SK-N-SH (cell line): ENCODE results near the gene TBCEL. TPM values are rescaled to one million over a fixed set of nuclear protein-coding genes. Genes with fewer than 3 reads are reported as not detected.

Experiments
- CTCF ChIA-PET: fragments of 300-600, 350-600 bp; formaldehyde crosslinking; extraction: SDS; loops from one replicate; lab custom pipeline; 2021; lab: Yijun Ruan, JAX
- POLR2A ChIA-PET: fragments of 350-600 bp; sonication (Branson Sonifier 250); formaldehyde crosslinking; extraction: SDS; loops from one replicate; lab custom pipeline; 2020; ENCODE audit warnings: antibody characterized with exemption, inconsistent platforms; lab: Yijun Ruan, JAX
- DNase-seq: peaks from one replicate; pipeline ENCODE4 v3.0.0; 2012
- H2AFZ ChIP-seq: fragments of 200-600 bp; sonication (generic); 2 replicates; pipeline ENCODE4 v1.8.1; 2016; ENCODE audit warnings: antibody characterized with exemption, mild to moderate bottlenecking, low read depth
- H3F3A ChIP-seq: fragments of 200-600 bp; sonication (generic); replicated peaks from 2 replicates; pipeline ENCODE3; 2016; ENCODE audit warnings: antibody characterized with exemption, mild to moderate bottlenecking; ENCODE audit not compliant: insufficient read depth
- H3K27ac ChIP-seq, 2 experiments: fragments of 200-500 bp in 1 of 2; fragments of 200-600 bp in 1 of 2; sonication (Bioruptor generic) in 1 of 2; sonication (generic), shearing (Covaris generic) in 1 of 2; 2 replicates each; pipeline versions ENCODE4 v1.5.1 to v1.6.1; 2014 to 2016; ENCODE audit warnings: low read depth in 2 of 2, inconsistent platforms in 1 of 2, low read length in 1 of 2, mild to moderate bottlenecking in 1 of 2, mixed read lengths in 1 of 2
- H3K27me3 ChIP-seq: fragments of 200-600 bp; sonication (generic), shearing (Covaris generic); 2 replicates; pipeline ENCODE4 v1.6.1; 2016; ENCODE audit warnings: mixed run types; ENCODE audit not compliant: insufficient read depth
- H3K36me3 ChIP-seq, 2 experiments: fragments of 200-500 bp in 1 of 2; fragments of 200-600 bp in 1 of 2; sonication (Bioruptor generic) in 1 of 2; sonication (generic) in 1 of 2; replicated peaks in 1 of 2; 2 replicates each; pipeline versions ENCODE3 to v1.5.1; 2014 to 2016; ENCODE audit warnings: low read length in 1 of 2, mild to moderate bottlenecking in 1 of 2; ENCODE audit not compliant: insufficient read depth in 2 of 2, control insufficient read depth in 1 of 2
- H3K4me1 ChIP-seq, 2 experiments: fragments of 200-500 bp in 1 of 2; fragments of 200-600 bp in 1 of 2; sonication (Bioruptor generic) in 1 of 2; sonication (generic), shearing (Covaris generic) in 1 of 2; 2 replicates each; pipeline versions ENCODE4 v1.5.1 to v1.6.1; 2014 to 2016; ENCODE audit warnings: low read depth in 1 of 2, low read length in 1 of 2, mixed run types in 1 of 2; ENCODE audit not compliant: insufficient read depth in 2 of 2, control insufficient read depth in 1 of 2
- H3K4me2 ChIP-seq: fragments of 200-600 bp; sonication (generic), shearing (Covaris generic); 2 replicates; pipeline ENCODE4 v1.6.1; 2017; ENCODE audit warnings: mixed run types
- H3K4me3 ChIP-seq, 2 experiments: fragments of 200-500 bp in 1 of 2; fragments of 200-600 bp in 1 of 2; sonication (Bioruptor generic) in 1 of 2; sonication (generic), shearing (Covaris generic) in 1 of 2; 2 replicates each; pipeline versions ENCODE4 v1.5.1 to v1.8.1; 2014 to 2016; ENCODE audit warnings: low read depth in 2 of 2, inconsistent platforms in 1 of 2, low read length in 1 of 2, mild to moderate bottlenecking in 1 of 2, mixed read lengths in 1 of 2, moderate library complexity in 1 of 2
- H3K79me2 ChIP-seq: fragments of 200-600 bp; sonication (generic); 2 replicates; pipeline ENCODE4 v1.8.1; 2017; ENCODE audit warnings: mild to moderate bottlenecking; ENCODE audit not compliant: insufficient read depth
- H3K9ac ChIP-seq: fragments of 200-600 bp; sonication (generic); 2 replicates; pipeline ENCODE4 v1.6.1; 2017; ENCODE audit warnings: mixed run types
- H3K9me2 ChIP-seq: fragments of 200-600 bp; sonication (generic); 2 replicates; pipeline ENCODE4 v1.6.1; 2017; ENCODE audit warnings: mixed run types
- H3K9me3 ChIP-seq: fragments of 200-600 bp; sonication (generic); 2 replicates; pipeline ENCODE4 v1.6.1; 2017; ENCODE audit warnings: mixed run types, mild to moderate bottlenecking, moderate library complexity
- H4K20me1 ChIP-seq: fragments of 200-600 bp; sonication (generic); 2 replicates; pipeline ENCODE4 v1.6.1; 2017; ENCODE audit warnings: mild to moderate bottlenecking, mixed run types; ENCODE audit not compliant: insufficient read depth
- CTCF ChIP-seq: fragments of 200-600 bp; sonication (generic); IDR thresholded peaks from 2 replicates; pipeline ENCODE4 v1.6.1; 2017; ENCODE audit warnings: antibody characterized with exemption, mild to moderate bottlenecking, moderate library complexity
- FOSL2 ChIP-seq: IDR thresholded peaks from 2 replicates; pipeline ENCODE4 v1.4.0; 2012; ENCODE audit warnings: low read depth, mild to moderate bottlenecking, moderate library complexity, borderline replicate concordance
- FOXJ3 ChIP-seq: sonication (generic); formaldehyde crosslinking; IDR thresholded peaks from 2 replicates; pipeline ENCODE4 v1.5.1; 2020; ENCODE audit warnings: mild to moderate bottlenecking, missing genetic modification reagents
- FOXM1 ChIP-seq: IDR thresholded peaks from 2 replicates; pipeline ENCODE4 v1.4.0; 2012; ENCODE audit warnings: low read depth, mild to moderate bottlenecking
- GABPA ChIP-seq: IDR thresholded peaks from 2 replicates; pipeline ENCODE4 v1.4.0; 2012; ENCODE audit warnings: low read depth, mild to moderate bottlenecking
- GATA2 ChIP-seq: sonication (generic); formaldehyde crosslinking; IDR thresholded peaks from 2 replicates; pipeline ENCODE4 v1.5.0; 2020; ENCODE audit warnings: mild to moderate bottlenecking, missing genetic modification reagents
- IRF3 ChIP-seq: fragments of 150-350 bp; IDR thresholded peaks from 2 replicates; pipeline ENCODE4 v1.6.1; 2016; ENCODE audit warnings: mild to moderate bottlenecking, low read depth, low read length
- MAX ChIP-seq: IDR thresholded peaks from 2 replicates; pipeline ENCODE4 v1.4.0; 2012; ENCODE audit warnings: low read depth
- MEF2A ChIP-seq: IDR thresholded peaks from 2 replicates; pipeline ENCODE4 v1.4.0; 2012; ENCODE audit warnings: low read depth, borderline replicate concordance
- NFIC ChIP-seq: IDR thresholded peaks from 2 replicates; pipeline ENCODE4 v1.4.0; 2012; ENCODE audit warnings: borderline replicate concordance
- RAD21 ChIP-seq: IDR thresholded peaks from 2 replicates; pipeline ENCODE4 v1.6.1; 2012; ENCODE audit warnings: mild to moderate bottlenecking, low read length
- RCOR1 ChIP-seq: fragments of 150-350 bp; IDR thresholded peaks from 2 replicates; pipeline ENCODE4 v1.6.1; 2017; ENCODE audit warnings: antibody characterized with exemption, low read length
- RXRA ChIP-seq: IDR thresholded peaks from 2 replicates; pipeline ENCODE4 v1.4.0; 2012; ENCODE audit warnings: low read depth, mild to moderate bottlenecking, borderline replicate concordance
- SMC3 ChIP-seq: IDR thresholded peaks from 2 replicates; pipeline ENCODE4 v1.6.1; 2012; ENCODE audit warnings: low read depth, low read length, improper control_type of control experiment
- TAF1 ChIP-seq: IDR thresholded peaks from 2 replicates; pipeline ENCODE4 v1.6.1; 2012; ENCODE audit warnings: low read depth, mild to moderate bottlenecking, low read length, moderate library complexity, borderline replicate concordance
- WGBS: methylation state at CpG from one replicate; pipeline ENCODE4 v1.1.6; 2017; ENCODE audit warnings: low lambda C conversion rate; 5-methylcytosine and 5-hydroxymethylcytosine counted together
- polyA plus RNA-seq, 3 experiments: library from polyadenylated mRNA; depleted of rRNA; stranded (reverse); fragments of >200 nt; gene quantifications; 2 replicates each; pipeline ENCODE4 v1.2.3, GENCODE V29; 2012
- TF ChIP-seq, protein P1 (sequence below): fragments of 150-350 bp; IDR thresholded peaks from 2 replicates; pipeline ENCODE4 v1.6.1; 2017; ENCODE audit warnings: antibody characterized with exemption, low read length, low read depth, borderline replicate concordance
- TF ChIP-seq, protein P2 (sequence below): IDR thresholded peaks from 2 replicates; pipeline ENCODE4 v1.4.0; 2012; ENCODE audit warnings: low read depth, borderline replicate concordance

Gene TBCEL
- polyA plus RNA-seq, 1 of the 3 experiments (the other 2 are of a cell fraction) = 5.9 TPM

DNA sequence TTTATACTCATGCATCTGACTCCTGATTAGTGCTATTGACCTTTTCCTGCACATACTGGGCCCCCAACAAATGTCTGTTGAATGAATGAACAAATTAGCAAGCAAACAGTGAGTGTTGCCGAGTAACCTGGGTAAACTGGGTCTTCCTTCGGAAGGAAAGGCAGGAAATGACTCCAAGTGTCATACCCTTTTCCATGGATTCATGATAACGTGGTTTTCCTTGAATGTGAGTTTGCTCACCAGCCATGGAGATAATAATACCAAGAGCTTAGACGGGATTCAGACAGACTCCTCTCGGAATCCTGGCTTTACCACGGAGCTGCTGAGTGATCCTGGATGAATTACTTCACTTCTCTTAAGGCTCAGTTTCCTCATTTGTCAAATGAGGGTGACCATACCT is 93.9 kb downstream of the TBCEL start:
- no peak overlapping the region for H2AFZ ChIP-seq
- ChIA-PET POLR2A (no interaction called here), CTCF (interaction anchor here (4.9 kb wide), 1 partner anchor 77 kb away, joined by 33 read pairs; no protein-coding TSS in a partner anchor)
- no peaks in the 10 kb centered on the region for H3F3A ChIP-seq
- no peaks in the 10 kb centered on the region for H3K79me2 ChIP-seq
- no peaks in the 10 kb centered on the region for H3K27me3 ChIP-seq
- no peaks in the 10 kb centered on the region for H4K20me1 ChIP-seq
- no peak overlapping the region for H3K4me3 ChIP-seq
- no peak overlapping the region for H3K9ac ChIP-seq
- H3K27ac ChIP-seq = no peak overlapping the region
- no peaks in the 10 kb centered on the region for H3K36me3 ChIP-seq
- H3K4me2 ChIP-seq = no peak overlapping the region
- no peaks in the 10 kb centered on the region for H3K9me3 ChIP-seq
- no peak for DNase-seq
- 20% methylated on average over 6 of the region's 6 CpGs for WGBS
- H3K9me2 ChIP-seq = no peaks in the 10 kb centered on the region
- TF ChIP-seq TAF1 (no peak), FOSL2 (no peak), GATA2 (CRISPR knock-in tag) (no peak), SMC3 (no peak), RCOR1 (no peak), GABPA (no peak), RXRA (no peak), FOXM1 (no peak), MEF2A (no peak), NFIC (no peak), FOXJ3 (CRISPR knock-in tag) (no peak), MAX (no peak), CTCF (no peak)
- H3K4me1 ChIP-seq = no peaks in the 10 kb centered on the region; a peak in 1 of 4 replicates

GRCh38 chr11:121119440-121119839 is 95.5 kb downstream of the TBCEL start:
- TF ChIP-seq MAX (no peak), RAD21 (peak; percentile 21; the same call in 1 of the 2 replicates), SMC3 (no peak), IRF3 (no peak)
- TF ChIP-seq, protein P1, sequence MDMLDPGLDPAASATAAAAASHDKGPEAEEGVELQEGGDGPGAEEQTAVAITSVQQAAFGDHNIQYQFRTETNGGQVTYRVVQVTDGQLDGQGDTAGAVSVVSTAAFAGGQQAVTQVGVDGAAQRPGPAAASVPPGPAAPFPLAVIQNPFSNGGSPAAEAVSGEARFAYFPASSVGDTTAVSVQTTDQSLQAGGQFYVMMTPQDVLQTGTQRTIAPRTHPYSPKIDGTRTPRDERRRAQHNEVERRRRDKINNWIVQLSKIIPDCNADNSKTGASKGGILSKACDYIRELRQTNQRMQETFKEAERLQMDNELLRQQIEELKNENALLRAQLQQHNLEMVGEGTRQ = no peak
- TF ChIP-seq, protein P2, sequence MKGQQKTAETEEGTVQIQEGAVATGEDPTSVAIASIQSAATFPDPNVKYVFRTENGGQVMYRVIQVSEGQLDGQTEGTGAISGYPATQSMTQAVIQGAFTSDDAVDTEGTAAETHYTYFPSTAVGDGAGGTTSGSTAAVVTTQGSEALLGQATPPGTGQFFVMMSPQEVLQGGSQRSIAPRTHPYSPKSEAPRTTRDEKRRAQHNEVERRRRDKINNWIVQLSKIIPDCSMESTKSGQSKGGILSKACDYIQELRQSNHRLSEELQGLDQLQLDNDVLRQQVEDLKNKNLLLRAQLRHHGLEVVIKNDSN = no peak
- TF ChIP-seq, all 33 proteins: peak for 1
- 60% methylated on average over 1 of the region's 1 CpG for WGBS
- CTCF ChIA-PET = interaction anchor here (0.7 to 4.9 kb wide), 13 partner anchors 10 to 608 kb away, joined by 3 to 33 read pairs (median 4); partner anchors contain the start of gene GRIK4

More at GRCh38 chr11:121119440-121119839, 95.5 kb downstream of the TBCEL start:
- Histone ChIP-seq H3K9me3 (no peaks in the 10 kb centered on the region), H2AFZ (no peak overlapping the region), H3F3A (no peaks in the 10 kb centered on the region), H3K36me3 (no peaks in the 10 kb centered on the region), H3K79me2 (no peaks in the 10 kb centered on the region), H3K9ac (no peak overlapping the region), H3K9me2 (no peaks in the 10 kb centered on the region), H3K4me2 (no peak overlapping the region), H3K27me3 (no peaks in the 10 kb centered on the region), H3K27ac (no peak overlapping the region), H4K20me1 (no peaks in the 10 kb centered on the region), H3K4me1 (no peaks in the 10 kb centered on the region; a peak in 1 of 4 replicates), H3K4me3 (no peak overlapping the region)
- POLR2A ChIA-PET = no interaction called here
- DNase-seq = peak; percentile 51
